Measurements from ENCODE around the gene YEATS2.

GRCh38 chr3:183743231-183743630, 45.6 kb downstream of the YEATS2 start:
- TF ChIP-seq CTCF (IDR thresholded peaks at IDR 0.05; ENCODE audit: extremely low read depth in 1 of 2, insufficient read depth in 1 of 2, low read depth in 1 of 2, low read length in 2 of 2) (no peak), POLR2A (IDR thresholded peaks at IDR 0.05; ENCODE audit: low read depth, low read length) (no peak), GATA2 (IDR thresholded peaks at IDR 0.05; ENCODE audit: insufficient read depth, insufficient read length, low read depth, low read length) (no peak), POLR2AphosphoS5 (IDR thresholded peaks at IDR 0.05; ENCODE audit: insufficient read depth, low read depth, low read length) (no peak), EZH2 (IDR thresholded peaks at IDR 0.05; ENCODE audit: borderline replicate concordance, low read depth, low read length, severe bottlenecking) (no peak)
